GM21528 (cell line): ENCODE data around the gene BTRC.

ENCODE experiments used
- ATAC-seq: cut with Tn5 transposase; IDR thresholded peaks from one replicate; pipeline ENCODE4 v1.9.1; 2021; ENCODE audit warnings: mild to moderate bottlenecking, moderate library complexity; ENCODE audit not compliant: unreplicated experiment, low FRiP score

Gene BTRC

GRCh38 chr10:101436302-101436701, 82.3 kb downstream of the BTRC start:
- ATAC-seq: no peak

- no peak for ATAC-seq
These were observed 85.0 kb downstream of the BTRC start for GRCh38 chr10:101438881-101439391.

- ATAC-seq: no peak
These were observed 87.8 kb downstream of the BTRC start for GRCh38 chr10:101441541-101442455.

DNA sequence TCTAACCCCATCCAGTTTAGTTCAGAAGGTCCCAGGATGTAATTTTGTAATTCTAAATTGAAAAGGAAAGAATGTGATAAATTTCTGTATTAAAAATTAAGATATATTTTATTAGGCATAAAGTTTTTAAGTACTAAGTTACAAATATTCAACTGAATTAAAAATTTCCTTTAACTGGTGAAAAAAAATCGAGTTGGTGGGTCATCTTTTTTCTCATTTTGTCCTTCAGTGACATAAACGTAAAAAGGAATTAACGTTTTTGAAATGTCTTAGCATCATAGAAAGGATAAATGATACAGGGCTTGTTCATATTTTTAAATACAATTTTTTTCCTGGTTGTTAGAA, 88.5 kb downstream of the BTRC start:
- no peak for ATAC-seq

DNA sequence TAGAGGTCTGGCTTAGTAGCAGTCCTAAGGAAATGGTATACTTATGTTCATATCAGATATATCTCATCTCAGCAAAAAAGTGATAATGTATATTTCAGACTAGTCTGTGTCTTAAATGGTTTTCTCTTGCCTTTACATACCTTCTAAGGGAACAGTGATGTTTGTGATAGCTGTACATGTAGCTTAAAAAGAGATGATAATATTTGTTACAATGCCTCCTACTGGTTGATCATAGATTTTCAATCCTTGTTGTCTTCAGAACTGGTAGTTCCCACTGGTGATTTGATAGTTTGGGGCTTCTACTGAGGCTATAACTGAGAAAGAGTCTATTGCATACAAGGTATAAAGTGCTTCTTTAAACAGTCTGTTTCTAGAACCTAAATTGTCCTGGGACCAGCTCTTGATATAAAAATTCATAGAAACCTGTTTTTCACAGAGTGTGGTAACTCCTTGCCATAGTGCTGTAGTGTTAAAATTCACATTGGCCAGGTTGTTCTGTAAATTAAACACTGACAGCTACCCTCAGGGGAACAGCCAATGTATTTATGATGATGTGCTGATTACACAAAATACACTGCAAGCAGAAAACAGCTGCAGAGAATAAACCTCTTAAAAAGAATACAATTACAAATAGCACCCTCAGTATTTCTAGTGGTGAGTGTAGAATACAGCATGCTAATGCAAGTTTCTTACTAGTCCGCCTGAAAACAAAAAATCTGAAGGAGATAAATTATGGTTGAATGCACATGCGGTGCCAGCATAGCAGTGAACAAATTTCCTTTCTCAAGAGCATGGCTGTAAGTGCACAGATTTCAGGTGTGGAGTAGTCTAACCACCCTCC, 90.3 kb downstream of the BTRC start:
- ATAC-seq: no peak

GRCh38 chr10:101446071-101446470, 92.1 kb downstream of the BTRC start:
- ATAC-seq: no peak

- no peak for ATAC-seq
These were observed 93.0 kb downstream of the BTRC start for GRCh38 chr10:101446947-101447346.

GRCh38 chr10:101447477-101447876, 93.5 kb downstream of the BTRC start:
- ATAC-seq: no peak

- ATAC-seq: no peak
These were observed 96.5 kb downstream of the BTRC start for GRCh38 chr10:101450277-101451080.

DNA sequence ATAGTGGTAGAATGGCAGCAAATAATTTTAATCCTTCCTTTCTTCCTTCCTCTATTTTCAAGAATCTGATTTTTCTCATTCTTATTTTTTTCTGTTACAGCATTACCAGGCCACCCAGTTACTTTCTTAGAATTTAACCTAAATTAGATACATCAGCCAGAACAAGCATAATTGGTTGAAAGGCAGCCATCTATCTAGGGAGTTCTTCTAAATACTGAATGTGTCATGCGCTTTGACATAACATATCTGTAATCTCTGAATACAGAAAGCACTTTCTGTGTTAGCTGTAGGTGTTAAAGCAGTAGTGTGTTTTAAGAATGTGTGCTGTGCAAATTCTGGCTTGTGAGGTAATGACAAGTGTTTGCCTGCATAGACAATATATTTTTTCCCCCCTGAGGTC, 97.3 kb downstream of the BTRC start:
- ATAC-seq: no peak

GRCh38 chr10:101451667-101452069, 97.7 kb downstream of the BTRC start:
- no peak for ATAC-seq

GRCh38 chr10:101452176-101452575, 98.2 kb downstream of the BTRC start:
- no peak for ATAC-seq

DNA sequence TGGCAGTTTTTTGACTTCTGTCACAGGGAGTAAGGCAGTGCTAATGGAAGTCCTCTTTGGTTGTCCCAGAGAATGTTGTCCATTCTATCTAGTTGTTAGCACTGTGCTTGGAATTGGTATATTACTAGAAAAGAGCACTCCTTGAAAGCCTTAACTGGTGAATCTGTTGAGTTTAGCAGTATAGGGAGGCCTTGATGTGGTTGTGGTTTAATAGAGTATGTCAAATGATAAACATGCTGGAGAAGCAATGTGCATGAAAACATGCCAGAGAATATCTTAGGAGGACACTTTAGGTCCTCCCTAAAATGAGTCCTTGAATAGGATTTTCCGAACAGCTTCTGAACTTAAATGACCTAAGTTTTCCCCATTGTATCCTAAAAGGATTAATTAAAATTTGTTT, 98.6 kb downstream of the BTRC start:
- no peak for ATAC-seq

DNA sequence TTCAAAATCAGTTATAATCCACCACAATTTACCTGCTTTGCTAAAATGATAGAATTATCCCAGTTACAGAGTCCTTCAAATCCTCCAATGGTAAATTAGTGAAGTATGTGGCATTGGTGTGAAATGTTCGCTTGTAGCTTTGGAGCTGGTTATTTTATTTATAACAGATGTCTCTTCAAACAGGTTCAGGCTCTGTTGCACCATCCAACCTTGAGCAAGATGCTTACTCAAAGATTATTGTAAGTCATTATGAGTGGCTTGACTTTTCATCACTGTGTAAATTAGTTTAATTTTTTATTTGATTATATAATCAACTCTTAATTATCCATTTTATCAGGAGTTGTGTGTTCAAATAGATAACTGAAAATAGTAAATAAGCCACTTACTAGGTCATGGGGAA, 99.4 kb downstream of the BTRC start:
- ATAC-seq: no peak

- ATAC-seq: no peak
These were observed 100.1 kb downstream of the BTRC start for GRCh38 chr10:101453791-101454718.

GRCh38 chr10:101458869-101459268, 104.9 kb downstream of the BTRC start:
- no peak for ATAC-seq

- ATAC-seq: no peak
These were observed 110.1 kb downstream of the BTRC start for GRCh38 chr10:101464082-101464481.

DNA sequence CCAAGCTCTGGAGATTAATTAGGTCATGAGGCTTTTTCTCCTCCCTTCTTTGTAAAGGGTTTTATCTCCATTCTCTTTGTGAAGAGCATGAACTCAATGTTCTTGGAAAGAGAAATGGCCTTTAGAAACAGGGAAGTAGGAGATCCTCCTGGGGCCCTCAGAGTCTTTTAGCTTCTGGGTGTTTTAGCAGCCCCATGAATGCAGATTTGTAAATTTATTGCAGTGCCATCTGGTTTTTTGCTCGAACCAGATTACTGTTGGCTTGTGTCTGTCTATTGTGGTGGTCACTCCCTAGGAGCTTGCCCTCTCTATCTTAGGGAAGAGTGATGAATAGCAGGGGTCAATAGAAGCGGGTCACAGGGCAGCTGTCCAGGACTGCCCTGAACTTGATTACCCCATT, 110.6 kb downstream of the BTRC start:
- no peak for ATAC-seq
